ENCODE measurements around the gene C10orf90.

- TF ChIP-seq CTCF (IDR thresholded peaks at IDR 0.05) (no peak), POLR2A (IDR thresholded peaks at IDR 0.05) (no peak)
These were observed 43.1 kb upstream of the C10orf90 start for GRCh38 chr10:126713594-126713993.

Measured in esophagus squamous epithelium (tissue), 4 donors.